GM18520 (cell line): Measurements from ENCODE around the gene ZNF329.

Experiments used
- ATAC-seq: cut with Tn5 transposase; IDR thresholded peaks from one replicate; pipeline ENCODE4 v1.9.1; 2021; ENCODE audit not compliant: unreplicated experiment

The ZNF329 gene

DNA sequence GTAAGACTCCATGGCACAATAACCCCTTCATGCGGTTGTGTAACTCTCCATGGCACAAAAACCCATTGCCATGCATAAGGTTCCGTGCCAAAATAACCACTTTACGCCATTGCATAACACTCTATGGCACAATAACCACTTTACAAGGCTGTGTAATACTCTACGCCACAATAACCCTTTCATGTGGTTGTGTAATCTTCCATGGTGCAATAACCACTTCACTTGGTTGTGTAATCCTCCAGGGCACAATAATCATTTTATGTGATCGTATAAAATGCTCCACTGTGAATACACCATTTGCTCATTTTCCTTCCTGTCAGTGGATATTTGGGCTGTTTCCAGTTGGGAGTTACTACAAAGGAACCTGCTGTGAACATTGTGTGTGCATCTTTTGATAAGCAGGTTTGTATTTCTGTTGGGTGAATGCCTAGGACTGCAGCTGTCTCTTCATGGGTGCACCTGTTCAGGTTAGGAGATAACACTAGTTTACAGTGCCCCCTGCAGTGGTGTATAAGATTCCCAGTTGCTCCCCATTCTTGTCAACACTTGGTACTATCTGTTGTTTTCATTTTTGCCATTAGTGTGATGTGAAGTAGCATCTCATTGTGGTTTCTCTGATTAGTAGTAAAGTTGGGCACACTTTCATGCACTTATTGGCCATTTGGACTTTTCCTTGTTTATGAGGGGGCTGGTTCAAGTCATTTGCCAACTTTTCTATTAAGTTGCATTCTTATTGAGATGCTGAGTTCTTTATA, 31.4 kb downstream of the ZNF329 start:
- no peak for ATAC-seq

DNA sequence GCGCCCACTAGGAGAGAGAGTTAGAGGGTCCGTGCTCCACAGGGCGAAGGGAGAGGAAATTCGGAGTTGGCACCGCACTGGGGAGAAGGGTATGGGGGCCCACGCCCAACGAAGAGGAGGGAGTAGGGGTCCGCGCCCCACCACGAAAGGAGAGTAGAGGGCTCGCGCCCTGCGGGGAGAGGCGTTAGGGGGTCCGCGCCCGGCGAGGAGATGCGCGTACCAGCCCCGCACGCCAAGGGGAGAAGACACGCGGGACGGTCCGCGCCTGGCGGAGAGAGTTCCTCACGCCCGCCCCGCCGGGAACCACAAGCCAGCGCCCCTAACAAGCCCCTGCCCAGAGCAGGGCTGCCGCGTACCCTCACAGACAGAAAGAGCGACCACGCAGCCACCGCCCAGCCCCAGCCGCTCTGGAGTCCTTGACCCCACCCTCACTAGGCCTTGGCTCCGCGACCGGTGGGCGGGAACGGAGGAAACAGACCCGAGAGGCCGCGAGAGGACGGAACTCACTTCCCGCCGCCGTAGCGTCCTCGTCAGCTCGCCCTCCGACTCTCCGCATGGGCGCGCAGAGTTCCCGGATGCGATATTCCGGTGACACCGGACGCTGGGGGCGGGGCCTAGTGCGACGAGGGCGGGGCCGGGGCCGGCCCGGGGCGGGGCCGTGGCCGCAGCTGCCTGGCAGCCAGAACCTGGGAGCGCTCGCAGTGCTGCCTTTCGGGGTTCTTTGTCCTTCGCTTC, 32.6 kb downstream of the ZNF329 start:
- no peak for ATAC-seq

DNA sequence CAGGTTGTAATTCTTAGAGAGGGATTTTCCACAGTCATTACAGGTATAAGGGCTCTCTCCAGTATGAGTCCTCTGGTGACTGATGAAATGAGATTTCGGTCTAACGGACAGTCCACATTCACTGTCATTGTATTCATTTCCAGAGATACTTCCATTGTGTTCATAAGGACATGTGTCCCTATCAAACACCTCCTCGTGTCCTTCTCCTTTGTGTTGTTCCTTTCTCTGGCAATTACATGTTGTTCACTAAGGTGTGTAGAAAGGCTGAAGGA, 42.1 kb downstream of the ZNF329 start:
- ATAC-seq, result no peak

DNA sequence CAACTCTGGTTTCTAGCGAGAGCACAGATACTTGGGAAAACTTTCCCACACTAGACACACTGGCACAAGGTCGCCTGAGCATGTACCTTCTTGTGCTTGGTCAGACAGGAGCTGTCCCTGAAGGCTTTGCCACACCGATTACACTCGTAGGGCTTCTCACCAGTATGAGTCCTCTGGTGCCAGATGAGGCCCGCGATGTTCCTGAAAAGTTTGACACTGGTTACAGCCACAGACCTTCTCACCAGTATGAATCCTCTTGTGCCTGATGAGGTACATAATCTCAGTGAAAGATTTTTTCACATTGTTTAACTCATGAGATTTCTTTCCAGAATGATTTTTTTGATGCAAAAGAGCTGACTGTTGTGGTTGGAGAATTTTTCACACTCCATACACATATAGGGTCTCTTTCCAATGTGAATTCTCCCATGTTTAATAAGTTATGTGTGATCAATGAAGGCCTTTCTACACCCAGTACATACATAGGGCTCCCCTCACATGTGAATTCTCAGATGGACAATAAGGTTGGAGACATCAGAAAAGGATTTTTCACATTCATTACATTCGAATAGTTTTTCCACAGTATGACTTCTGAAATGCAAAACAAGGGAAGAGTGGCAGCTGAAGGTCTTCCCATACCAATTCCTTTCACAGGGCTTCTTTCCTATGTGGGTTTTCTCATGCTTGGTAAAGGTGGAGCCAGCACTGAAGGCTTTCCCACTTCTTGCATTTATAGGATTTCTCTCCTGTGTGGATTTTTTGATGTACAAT, 42.6 kb downstream of the ZNF329 start:
- ATAC-seq, result no peak

DNA sequence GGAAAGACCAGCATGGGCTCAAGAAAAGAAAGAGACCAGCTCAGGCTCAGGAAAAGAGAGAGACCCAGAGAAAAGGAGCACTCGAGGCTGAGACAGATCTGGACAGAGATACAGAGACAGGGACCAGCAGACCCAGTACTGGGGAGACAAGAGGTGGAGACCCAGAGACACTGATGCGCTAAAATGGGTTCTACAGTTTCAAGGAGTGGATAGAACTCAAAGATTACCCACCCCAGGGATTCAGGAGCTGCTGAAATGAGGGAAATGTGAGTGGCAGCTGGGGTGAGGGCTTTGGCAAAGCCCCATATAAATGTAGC, 51.9 kb downstream of the ZNF329 start:
- ATAC-seq, result no peak

DNA sequence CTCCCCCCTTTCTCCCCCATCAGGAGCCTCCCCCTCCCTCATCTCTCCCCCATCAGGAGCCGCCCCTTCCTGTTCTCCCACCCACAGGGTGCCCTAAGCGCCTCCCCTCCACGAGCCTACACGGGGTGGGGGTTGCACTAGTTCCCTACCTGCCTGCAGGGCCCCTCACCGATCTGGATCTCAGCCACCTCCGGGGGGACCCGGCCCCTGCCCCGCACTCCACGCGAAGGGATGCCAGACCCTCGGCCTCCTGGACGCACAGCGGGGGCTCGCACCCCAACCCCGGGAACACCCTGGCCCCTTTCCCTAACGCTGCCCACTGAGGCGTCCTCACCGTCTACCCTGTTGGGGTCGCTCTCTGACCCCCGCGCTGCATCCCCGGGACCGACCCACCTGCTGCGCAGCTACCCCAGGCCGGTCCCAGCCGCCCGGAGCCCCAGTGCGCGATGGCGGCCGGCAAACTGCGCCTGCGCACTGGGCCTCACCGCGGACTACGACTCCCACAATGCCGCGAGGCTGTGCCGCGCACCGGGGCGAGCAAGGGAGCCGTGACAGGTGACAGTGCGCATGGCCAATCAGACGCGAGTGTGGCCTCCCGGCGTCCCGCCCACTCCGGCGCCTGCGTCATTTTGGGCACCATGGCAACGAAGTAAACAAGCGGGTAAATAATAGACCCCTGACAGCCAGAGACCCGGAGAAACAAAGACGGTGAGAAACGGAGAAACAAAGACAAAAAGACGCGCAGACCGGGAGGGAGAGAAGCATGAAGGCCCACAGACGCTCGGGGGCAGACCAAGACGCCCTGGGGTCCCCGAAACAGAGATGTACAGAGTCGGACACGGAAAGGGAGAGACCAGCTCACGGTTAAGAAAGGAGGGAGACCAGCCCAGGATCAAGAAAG, 52.6 kb downstream of the ZNF329 start, which contains the start of gene ZSCAN18:
Gene ZSCAN18 (minus strand): TSS at position 451 of the 901 bp plus-strand sequence. CDS start 7,964 bp downstream, outside the sequence.
- ATAC-seq, result no peak

DNA sequence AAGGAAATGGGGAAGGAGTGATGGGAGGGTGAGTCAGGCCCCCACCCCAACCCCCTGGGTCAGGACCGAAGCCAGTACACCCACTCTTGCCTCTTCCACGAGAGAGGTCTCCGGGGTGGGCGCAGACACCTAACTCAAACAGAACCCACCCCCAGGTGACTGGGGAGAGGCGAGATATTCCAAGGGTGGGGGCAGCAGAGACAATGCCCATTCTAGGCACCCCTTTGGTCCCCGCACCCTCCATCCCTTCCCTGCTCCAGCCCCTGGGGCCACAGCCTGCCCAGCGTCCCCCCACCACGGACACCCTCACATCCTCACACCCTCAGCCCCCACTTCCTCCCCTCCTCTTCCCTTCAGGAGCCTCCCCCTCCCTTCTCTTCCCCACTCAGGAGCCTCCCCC, 53.2 kb downstream of the ZNF329 start:
- no peak for ATAC-seq

DNA sequence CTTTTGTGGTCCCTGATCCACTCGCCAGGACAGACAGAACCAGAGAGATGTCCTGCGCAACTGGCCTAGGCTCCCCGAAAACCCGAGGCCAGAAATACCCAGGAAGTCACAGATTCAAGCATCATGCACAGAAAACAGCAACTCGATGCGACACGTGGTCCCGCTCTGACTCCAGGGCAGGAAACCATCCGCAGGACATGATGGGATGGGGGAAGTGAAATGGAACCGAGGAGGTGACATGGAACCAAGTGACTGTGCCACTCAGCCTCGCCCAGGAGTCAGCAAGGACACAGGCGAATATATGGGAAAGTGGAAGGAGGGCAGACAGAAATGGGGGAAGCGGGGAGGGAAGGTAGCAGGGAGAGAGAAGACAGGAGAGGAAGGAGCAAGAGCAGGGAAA, 53.7 kb downstream of the ZNF329 start:
- ATAC-seq, result no peak

DNA sequence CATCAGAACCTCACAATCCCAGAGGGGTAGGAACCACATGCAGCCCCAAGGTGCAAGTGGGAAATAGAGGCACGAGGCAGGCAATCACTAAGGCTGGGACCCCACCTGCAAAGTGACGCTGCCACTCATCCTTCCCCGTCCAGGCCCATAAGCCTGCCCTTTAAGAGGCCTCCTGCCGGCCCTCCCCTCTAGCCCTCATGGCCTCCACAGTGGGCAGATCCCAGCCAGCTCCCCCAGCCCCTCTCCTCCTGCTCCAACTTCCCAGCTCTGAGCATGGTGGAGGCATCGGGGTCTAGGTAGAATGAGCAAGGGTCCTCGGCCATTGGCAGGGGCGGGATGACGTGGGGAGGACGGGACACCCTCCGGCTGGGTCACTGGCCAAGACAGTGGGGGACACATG, 55.3 kb downstream of the ZNF329 start:
- no peak for ATAC-seq

DNA sequence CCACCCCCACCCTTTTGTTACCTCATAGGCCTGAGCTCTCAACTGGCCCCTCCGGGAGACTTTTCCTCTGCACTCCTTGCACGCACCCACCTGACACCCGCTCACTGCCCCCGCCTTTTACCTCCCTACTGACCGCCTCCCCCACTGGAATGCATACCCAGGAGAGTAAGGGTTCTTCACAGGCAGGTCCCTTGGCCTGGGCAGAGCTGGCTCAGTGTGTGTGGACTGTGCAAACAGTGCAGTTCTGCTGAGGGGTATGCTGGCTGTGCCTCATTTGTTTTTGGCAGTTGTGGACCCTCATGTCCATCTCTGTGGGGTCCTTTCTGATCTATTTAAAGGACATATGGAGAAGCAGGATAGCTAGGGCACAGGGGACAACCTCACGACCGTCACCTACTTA, 57.5 kb downstream of the ZNF329 start:
- no peak for ATAC-seq

DNA sequence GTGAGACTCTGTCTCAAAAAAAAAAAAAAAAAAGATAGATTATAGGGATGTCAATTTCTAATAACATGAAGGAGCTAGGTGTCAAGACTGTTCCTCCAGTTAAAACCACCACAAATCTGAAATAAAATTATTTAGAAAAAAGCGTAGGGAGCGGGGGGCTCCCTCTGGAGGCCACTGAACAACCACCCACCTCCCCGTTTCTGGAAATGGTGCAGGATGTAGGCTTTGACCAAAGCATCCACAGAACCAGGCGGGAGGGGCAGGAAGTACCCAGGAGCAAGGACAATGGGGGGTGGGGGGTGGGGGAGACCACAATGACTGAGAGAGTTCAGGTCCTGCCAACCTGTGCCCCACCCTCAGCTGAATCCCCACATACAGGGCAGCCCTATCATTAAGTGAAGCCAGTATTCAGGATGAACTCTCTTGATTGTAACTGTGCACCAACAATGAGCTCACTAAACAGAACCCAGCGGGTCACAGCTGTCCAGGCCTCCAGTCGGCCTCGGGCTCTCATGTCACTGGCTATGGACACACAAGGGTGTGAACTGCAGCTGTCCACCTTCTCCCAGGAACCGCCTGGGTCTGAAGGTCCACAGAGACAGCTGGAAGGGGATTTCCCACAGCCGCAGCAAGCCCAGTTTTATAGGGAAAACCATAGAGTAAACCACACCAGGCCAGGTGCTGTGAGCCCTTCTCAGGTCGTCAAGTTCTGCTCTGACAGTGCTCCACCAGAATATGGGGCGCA, 59.2 kb downstream of the ZNF329 start:
- no peak for ATAC-seq

DNA sequence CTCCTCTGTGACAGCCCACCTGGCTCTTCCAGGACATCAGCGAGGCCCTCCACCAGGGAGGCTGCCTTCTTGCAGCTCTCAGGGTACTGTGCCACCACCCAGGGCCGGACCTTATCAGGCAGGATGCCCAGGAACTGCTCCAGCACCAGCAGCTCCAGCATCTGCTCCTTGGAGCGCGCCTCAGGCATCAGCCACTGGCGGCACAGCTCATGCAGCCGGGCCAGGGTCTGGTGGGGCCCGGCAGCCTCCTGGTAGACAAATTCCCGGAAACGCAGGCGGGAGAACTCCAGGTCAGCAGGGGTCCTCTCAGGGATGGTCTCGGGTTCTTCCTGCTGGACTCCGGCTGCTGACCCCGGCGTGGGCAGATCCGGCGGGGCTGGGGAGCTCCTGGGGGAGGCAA, 60.7 kb downstream of the ZNF329 start:
- no peak for ATAC-seq

DNA sequence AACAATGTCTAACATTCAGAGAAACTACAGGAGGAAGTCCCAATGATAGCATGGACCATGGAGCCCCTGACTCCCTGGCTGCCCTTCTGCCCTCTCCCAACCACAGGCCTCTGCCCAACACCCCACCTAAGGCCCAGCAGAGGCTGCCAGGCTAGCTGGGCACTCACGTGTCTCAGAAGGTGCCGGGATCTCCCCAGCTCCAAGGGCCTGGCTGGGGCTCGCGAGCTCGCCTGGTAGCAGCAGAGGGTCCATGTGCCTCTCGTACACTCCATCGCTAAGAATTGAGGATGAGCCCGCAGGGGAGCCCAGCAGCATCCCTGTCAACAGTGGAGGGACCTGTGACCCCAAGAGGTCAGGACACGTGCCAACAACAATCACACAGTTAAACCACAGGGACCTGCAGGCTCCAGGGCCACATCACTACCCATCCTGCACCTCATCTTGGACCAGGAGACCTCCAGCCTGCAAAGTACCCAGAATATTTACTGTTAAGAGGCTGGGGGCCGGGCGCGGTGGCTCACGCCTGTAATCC, 62.0 kb downstream of the ZNF329 start:
- ATAC-seq, result no peak

DNA sequence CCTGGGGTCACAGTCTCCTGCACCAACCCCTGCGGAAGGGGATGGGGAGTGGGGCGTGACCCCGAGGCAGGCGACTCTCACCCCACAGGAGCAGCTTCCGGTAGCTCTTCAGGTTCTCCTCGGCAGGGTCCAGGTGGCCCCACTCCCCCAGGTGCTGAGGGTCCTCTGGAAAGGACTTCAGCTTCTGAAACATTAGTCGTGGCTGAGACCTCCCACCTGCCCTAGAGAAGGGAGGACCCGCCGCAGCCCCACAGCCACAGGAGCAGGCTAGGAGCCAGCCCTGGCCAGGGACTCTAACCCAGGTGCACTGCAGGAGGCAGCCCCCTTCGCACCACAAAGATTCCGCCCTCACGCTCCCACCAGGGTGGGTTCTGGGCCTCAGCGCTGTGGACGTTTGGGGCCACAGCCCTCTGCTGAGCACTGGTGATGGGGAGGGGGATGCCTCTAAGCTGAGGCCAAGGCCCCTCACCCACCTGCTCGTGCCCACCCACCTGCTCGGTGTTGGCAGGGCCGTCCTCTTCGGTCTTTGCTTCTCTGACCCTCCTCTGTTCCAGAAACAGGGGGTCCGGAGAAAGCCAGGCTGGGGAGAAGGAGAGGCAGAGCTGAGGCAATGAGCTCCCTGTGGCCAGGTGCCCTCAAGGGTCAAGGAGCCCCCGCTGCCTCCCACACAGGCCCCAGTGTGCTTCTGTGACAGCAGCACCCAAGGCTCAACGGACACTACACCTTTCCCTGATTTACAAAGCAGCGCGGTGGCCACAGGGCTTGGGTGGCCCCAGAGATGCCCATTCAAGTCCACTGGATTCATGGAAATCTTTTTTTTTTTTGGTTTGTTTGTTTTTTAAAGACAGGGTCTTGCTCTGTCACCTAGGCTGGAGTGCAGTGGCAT, 63.5 kb downstream of the ZNF329 start:
- ATAC-seq, result no peak

DNA sequence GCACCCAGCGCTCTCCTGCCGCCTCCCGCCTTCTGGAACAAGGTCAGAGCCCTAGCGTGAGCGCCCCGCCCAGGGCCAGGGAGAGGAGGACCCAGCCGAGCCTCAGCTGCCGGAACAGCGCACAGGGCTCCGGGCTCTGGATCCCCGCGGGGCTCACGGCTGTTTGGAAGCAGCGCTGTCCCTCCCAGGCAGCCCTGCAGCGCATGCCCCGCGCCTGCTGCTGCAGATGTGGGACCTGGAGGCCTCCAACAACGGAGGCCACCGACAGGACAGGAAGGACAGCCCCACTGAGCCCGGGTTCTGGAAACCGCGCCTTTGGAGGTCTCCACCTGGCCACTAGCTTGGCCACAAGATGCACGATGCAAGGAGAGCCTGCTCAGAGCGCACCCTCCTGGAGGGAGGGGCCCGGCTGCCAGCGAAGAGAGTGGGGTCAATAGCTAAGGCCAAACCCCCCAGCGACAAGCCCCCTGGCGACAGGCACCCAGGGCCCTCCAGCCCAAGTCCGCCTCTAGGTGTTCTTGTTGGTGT, 65.2 kb downstream of the ZNF329 start:
- ATAC-seq, result no peak

DNA sequence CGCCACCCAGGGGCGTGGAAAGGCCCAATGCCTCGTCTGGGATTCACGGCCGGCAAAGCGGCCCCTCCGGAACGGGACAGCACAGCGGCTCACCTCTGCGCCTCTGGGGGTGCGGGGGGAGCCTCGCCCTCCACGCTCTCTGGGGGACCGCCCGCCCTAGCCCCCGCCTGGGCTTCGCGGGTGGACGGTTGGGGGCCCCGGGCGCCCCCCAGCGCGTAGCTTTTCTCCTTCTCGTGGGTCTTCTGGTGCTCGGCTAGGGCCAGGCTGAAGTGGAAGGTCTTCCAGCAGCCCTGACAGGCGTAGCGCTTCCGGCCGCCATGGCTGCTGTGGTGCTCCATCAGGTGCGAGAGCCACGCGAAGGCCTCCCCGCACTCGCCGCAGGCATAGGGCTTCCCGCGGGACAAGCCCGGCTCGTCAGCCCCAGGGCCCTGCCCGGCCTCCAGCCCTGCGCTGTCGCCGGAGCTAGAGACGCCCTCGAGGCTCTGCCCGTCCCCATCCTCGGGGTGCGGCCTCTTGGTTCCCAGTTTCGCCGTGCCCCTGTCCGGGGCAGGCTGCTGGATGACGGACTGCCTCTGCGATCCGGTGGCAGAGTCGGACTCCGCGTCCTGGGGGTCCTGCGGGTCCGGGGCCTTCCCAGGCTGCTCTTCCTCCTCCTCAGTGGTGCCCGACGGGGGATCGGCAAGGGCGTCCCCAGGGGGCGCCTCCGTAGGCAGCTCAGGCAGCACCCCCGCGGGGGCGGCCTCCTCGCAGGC, 65.8 kb downstream of the ZNF329 start:
- ATAC-seq, result no peak

DNA sequence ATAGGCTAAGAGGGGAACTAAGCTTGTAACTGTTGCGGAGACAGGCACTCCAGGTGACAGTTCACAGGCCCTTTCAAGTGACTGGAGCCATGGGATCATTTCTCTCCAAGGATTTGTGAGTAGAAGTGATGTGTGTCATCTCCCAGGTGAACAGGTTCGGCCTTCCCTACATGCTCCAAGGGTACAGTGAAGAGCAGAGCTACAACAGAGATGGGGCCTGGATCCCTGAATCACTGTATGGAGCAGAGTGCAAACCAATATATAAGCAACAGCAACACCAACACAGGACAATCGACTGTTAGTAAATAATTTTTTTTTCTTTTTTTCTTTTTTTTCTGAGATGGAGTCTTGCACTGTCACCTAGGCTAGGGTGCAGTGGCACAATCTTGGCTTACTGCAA, 67.6 kb downstream of the ZNF329 start:
- no peak for ATAC-seq

DNA sequence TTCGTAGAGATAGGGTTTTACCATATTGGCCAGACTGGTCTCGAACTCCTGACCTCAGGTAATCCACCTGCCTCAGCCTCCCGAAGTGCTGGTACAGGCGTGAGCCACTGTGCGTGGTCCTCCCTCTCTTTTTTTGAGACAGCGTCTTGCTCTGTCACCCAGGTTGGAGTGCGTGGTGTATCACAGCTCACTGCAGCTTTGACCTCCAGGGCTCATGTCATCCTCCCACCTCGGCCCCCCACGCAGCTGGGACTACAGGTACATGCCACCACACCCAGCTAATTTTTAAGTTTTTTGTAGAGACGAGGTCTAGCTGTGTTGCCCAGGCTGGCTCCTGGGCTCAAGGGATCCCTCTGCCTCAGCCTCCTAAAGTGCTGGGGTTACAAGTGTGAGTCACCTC, 70.8 kb downstream of the ZNF329 start:
- no peak for ATAC-seq
